Hindlimb muscle (tissue), 1 donor: ENCODE results near the gene ADAMTSL1. TPM values are rescaled to one million over a fixed set of nuclear protein-coding genes. Genes with fewer than 3 reads are reported as not detected.

Experiments used
- DNase-seq: peaks from one replicate; pipeline ENCODE4 v3.0.0-alpha.2; 2013
- polyA plus RNA-seq: library from polyadenylated mRNA; unstranded; fragments of 120-200 nt; gene quantifications from one replicate; pipeline ENCODE4 v1.2.1, GENCODE V29; 2013; ENCODE audit not compliant: insufficient read length

Gene ADAMTSL1
- polyA plus RNA-seq, 1 donor, result 20.7 TPM

DNA sequence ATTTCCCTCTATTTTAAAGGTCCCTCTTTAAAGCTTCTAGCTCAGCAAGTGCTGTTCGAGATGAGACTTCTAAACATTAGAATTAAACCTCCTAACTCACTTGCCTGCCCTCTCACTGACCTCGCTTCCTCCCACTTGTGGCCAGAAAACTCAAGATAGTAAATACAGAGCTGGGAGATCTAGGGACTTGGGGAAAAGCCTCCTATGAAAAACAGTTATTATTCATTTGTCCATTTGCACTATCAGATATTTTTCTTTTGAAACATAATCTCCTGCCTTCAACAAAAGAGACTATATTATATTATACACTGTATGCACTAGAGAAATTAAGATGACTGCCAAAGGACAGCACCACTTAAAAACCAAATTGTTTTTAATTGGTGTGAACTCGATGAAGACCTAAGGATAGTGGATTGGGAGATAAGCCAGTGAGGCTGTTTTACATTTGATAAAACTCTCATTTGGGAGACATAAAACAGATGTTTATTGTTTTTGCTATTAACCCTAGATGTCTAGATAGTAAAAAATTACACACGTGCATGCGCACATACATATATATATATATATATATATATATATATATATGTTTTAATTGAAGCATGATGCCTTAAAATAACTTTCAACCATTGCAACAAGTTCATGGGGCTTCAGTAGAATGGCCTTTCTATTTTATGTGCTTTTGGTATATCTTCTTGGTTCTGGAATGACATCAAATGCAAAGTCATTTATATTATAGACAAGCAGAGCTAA is 229.4 kb downstream of the ADAMTSL1 start:
- DNase-seq, result peak; percentile 44

DNA sequence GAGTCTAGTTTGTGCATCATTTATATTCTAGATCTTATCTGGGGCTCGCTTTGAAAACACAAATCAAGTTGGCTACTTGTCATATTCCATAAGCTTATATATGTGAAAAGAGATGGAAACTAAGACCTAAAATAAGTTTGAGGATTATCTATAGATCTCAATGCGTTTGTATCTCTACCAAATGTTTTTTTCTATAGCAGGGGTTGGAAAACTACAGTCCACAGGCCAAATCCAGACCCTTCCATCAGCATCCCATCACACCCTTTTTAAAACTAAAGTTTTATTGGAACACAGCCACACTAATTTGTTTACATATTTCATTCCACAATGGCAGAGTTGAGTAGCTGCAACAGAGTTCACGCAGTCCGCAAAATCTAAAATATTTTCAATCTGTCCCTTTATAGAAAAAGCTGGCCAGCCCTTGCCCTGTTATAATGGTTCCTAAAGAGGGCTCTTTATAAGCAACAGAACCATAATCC is 230.0 kb downstream of the ADAMTSL1 start:
- DNase-seq, result no peak

DNA sequence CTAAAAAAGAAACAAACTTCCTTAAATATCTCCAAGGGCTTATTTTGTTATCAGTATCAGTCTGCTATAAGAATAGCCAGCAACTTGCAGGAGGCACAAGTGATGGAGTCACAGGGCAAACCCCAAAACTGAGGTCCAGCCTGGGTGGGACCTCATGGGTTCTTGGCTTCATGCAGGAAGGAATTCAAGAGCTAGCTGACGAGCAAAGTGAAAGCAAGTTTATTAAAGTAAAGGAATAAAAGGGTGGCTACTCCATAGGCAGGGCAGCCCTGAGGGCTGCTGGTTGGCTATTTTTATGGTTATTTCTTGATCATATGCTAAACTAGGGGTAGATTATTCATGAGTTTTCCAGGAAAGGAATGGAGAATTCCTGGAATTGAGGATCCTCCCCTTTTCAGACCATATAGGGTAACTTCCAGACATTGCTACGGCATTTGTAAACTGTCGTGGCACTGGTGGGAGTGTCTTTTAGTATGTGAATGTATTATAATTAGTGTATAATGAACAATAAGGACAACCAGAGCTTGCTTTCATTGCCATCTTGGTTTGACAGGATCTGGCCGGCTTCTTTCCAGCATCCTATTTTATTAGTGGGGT is 231.9 kb downstream of the ADAMTSL1 start:
- no peak for DNase-seq

DNA sequence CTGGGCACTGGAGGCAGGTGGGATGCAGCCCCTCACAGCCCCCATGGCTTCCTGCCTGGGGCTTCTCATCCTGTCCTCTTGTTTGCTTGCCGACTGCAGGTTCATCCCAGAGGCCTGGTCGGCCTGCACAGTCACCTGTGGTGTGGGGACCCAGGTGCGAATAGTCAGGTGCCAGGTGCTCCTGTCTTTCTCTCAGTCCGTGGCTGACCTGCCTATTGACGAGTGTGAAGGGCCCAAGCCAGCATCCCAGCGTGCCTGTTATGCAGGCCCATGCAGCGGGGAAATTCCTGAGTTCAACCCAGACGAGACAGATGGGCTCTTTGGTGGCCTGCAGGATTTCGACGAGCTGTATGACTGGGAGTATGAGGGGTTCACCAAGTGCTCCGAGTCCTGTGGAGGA is 232.7 kb downstream of the ADAMTSL1 start:
- no peak for DNase-seq

DNA sequence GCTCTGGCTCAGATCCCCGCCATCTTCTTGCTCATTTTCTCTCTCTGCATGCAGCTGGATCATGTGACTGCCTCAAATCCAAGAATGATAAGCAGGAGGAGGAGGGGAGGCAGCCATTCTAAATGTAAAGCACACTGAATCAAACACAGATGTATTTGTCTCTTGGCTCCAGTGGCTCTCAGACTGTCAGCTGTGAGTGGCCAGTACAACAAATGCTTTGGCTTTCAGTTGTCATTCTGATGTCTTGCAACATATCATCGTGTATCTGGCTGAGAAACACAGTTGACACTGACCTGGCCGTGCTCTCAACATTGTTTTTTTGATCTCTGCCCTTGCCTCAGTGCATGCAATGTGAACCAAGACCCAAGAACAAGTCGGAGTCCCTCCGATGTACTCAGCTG is 233.1 kb downstream of the ADAMTSL1 start:
- DNase-seq, result peak; percentile 67

DNA sequence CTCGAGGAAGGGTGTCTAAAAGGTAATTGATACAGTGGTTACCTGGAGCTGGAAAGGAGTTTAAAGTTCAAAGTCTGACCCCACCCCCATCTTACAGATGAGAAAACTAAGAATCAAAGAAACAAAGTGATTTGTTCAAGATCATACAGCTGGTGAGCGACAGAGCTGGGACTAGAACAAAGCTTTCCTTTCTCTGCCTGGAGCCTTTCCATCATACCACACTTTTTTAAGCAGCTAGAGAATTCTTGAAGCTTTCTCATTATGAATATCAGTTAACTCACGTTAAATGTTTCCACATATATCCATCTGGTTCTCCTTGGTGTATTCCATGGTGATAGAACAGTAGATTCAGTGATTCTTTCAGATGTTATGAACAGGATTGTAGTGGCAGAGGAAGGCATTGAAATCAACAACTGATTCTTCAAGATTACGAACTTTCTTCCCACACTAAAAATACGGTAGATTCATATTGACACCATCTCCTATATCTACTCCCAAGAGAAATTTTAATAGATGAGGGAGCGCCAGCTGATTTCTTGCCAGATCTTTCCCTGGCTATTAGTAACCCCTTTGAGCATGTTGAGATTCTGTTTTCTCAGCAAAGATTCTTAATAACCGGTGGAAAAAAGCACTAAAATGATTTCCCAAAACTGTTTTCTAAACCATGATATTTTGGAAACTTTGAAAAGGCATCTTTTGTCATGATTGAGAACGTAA is 233.7 kb downstream of the ADAMTSL1 start:
- DNase-seq, result peak; percentile 57

DNA sequence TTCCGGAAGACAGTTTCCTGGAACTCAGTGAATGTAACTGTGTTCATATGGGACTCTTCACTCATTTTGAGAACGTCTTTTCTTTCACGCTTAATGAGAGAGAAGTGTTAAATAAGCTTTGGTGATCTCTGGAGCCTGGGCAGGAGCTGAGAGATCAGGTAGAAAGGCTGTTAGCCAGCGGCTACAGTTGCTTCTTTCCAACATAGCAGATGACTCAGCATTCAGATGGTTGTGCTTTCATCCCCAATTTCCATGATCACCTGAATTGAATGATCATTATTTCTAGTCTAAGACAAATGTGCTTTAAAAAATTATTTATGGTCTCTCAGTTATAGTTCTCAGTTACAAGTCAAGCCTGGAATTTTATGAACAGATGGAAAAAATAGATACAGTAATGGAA is 234.5 kb downstream of the ADAMTSL1 start:
- no peak for DNase-seq

DNA sequence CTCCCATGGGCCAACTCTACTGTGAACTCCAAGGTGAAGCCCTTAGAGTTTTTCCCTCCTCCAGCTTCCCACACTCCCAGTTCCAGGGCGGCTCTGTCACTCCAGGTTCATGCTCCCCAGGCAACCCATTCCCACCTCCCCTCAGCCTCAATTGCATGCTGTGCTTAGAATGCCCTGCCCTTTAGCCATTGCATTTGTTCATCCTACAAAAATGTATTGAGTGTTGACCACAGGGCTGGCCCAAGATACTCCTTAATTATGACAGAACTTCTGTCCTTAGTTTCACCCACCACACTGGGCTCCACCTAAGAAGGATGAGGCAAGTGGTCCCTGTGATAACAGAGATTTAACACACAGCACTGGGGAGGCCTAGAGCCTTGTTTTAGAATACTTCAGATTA is 236.1 kb downstream of the ADAMTSL1 start:
- DNase-seq, result peak; percentile 26

DNA sequence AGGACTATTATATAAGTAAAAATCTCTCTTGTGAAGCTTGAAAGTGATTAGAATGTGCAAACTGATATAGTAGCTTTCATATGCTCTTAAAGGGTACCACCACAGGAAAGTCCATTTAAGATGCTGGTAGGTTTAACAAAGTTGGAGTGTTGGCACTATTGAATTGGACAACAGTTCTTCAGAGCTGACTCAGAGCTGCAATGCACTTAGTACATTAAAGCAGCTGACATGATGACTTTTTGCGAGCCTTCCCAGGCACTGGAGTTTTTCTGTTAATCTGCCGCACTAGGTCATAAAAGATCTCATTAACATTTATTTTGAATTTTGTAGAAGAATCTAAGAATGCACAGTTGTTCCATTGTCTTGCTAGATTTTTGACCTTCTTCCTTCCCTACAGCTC is 243.8 kb downstream of the ADAMTSL1 start:
- DNase-seq, result no peak

DNA sequence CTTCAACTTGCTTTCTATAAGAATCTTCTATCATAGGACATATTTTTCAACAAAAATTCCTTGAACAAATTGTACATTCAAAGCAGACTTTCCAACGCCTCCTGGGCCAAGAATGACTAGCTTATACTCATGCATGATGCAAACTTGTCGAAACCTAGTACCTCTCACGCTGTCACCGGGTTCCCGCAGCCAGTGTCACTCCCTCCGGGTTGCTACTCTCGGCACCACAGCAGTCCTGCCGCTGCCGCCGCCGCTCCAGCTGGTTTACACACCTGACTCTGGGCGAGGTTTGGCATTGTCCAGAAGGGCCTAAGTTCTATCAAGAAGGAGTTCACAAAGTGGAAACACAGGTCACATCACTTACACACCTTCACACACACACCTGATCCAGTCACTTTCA is 244.4 kb downstream of the ADAMTSL1 start:
- no peak for DNase-seq

DNA sequence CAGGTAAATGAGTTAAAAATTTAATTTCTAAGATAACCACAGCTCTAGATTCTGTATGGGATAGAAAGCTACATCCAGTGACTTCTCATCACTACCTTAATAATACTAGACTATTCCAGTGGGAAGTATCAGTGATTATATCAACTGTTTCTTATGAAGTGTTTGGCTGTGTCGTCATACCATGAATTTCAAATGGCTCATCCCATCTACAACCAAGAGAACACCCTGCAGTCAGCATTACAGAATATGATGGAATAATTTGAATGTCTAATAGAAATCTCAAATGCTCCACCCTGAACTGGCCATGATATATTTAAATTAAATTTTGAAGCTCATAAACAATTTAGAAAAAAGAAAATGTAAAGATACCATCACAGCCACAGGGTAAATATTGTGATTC is 245.0 kb downstream of the ADAMTSL1 start:
- no peak for DNase-seq

DNA sequence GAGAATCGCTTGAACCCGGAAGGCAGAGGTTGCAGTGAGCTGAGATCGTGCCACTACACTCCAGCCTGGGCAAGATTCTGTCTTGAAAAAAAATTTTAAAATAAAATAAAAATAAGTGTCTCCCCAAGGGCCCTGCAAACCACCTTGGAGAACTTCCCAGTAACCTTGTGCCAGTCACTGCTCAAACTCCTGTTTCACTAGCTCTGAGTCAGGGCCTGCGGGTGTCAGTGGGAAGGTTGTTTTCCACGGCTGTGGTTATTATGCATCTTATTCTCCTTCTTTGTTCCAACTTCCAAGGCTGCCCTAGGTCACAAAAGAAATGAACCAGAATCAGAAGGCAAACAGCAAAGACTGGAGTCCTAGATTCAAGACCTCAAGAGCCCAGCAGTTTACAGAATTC is 246.7 kb downstream of the ADAMTSL1 start:
- DNase-seq, result no peak

DNA sequence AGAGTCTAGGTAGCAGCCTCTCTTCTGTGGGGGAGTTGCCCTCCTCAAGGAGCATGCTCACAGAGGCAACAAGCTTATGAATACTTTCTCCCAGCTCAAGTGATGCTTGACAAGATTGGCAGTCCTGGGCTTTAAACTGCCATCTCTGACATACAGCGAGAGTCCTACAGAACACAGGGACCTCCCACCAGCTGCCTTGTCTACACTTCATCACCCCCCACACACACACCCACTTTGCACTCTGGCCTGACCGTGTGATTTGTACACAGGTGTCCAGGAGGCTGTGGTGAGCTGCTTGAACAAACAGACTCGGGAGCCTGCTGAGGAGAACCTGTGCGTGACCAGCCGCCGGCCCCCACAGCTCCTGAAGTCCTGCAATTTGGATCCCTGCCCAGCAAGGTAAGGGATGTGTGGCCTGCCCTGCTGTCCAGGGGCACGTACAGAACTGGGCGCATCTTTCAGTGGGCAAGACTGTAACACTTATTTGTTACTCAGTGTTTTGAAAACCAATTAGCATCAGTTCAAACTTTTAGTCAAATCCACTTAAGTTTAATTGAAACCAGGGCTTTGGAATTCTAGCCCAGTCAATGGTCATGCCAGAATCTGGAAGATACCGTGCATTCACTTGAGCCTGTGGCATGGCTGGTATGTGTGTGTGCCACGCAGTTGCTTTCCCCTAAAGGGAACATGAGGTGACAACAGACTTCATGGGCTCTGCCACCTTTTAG is 247.5 kb downstream of the ADAMTSL1 start:
- DNase-seq, result no peak

DNA sequence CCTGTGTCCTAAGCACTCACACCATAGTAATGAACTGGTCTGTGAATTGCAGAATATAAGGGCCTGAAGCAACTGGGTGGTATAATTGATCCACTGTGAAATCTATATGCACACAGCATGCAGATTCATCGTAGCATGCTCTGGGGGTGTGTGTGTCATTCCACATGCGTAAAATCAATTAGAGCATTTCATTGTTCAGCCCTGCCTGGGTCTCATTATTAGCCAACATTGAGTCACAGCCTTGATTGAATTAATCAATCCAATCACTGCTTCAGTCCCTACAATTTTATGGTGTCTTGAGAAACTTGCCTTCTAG is 248.0 kb downstream of the ADAMTSL1 start:
- DNase-seq, result no peak

DNA sequence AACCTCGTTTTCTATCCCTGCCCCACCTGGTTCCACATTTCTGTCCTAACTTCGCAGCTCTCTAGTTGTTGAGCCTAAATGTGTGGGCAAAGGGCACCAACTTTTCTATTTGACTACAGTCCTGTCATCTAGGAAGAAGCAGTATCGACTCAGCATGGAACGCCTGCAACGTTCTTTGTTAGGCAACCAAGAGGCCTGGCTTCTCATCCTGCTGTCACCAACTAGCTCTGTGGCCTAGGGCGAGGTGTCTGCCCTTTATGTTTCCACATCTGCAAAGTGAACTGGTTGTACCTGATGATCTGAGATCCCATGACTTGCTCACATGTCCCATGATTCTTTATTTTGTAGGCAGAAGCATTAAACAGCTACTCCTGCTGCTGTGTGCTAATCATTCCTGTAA is 248.9 kb downstream of the ADAMTSL1 start:
- DNase-seq, result no peak

DNA sequence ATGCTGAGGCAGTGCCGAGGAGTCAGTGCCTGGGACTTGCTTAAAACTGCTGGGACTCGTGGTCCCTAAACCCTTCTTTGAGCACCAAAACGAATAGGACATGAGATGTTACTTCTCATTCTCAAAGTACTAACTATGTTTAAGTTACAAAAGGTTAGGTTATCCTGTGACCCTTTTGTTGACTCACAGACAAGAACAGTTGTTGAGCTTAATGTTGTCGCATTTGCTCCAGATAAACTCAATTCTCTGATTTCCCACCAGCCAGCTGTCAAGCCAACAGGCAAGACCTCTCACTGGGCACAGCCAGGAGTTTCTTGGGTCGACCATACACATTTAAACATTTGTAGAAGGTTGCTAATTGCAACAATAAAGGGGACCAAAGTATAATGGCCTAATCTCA is 249.4 kb downstream of the ADAMTSL1 start:
- DNase-seq, result no peak

DNA sequence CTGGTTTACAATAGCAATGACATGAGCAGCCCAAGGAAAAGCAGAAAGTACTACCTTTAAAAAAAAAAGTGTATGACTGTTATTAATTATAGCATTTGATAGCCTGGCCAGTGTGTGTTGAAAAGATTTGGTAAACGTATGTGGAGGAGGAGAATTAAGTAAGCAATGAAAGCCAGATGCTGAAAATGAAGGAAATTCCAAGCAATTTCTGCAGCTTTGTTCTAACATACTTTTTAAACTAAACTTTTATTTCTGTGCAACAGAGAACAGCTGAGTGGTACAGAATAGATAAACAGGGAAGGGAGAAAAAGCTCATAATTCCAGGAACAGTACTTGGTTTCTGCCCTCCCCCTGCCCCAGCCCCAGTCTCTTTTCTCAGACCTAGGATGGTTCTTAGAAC is 252.6 kb downstream of the ADAMTSL1 start:
- peak; percentile 40 for DNase-seq

DNA sequence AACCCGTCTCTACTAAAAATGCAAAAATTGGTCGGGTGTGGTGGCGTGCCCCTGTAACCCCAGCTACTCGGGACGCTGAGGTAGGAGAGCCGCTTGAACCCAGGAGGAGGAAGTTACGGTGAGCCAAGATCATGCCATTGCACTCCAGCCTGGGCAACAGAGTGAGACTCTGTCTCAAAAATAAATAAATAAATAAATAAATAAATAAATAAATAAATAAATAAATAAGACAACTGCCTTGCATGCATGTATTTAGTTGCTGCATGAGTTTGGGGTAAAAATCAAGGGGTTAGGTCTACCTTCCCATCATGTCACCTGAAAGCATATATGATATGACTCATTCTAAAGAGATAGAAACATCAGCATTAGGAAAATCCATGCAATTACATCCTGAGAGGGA is 254.0 kb downstream of the ADAMTSL1 start:
- DNase-seq, result no peak

DNA sequence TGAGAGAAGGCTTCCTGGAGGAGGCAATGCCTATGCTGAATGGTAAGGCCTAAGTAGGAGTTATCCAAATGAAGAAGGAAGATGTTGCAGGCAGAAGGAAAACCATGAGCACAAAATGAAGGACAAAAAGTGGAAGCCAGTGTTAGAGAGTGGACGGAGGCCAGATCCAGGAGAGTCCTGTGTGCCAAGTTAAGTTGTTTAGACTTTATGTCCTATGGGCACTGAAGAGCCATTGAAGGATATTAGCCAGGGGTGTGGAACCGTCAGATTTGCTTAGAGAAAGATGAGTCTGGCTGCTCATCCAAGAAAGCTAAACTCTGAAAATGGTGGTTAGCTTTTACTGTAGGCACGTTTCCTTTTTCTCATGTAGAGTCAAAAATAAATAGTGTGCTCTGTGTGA is 254.7 kb downstream of the ADAMTSL1 start:
- no peak for DNase-seq

DNA sequence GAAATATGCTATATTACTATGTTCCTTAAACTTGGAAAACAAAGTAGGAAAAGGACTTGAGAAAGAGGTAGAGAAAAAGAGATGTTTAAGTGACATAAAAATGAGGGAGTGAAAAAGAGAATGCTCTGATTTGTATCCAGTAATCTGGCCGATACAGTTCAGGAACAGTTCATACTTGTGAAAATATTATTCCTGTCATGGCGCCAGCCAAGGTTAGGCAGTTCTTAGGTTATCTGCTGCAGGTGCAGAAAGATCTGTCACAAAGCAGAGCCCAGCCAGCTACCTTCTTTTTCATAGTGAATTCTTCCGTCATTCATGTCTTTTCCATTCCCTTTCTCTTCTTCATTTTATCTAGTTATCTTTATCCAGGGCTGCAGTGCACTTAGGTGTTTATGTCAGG is 256.3 kb downstream of the ADAMTSL1 start:
- DNase-seq, result no peak

DNA sequence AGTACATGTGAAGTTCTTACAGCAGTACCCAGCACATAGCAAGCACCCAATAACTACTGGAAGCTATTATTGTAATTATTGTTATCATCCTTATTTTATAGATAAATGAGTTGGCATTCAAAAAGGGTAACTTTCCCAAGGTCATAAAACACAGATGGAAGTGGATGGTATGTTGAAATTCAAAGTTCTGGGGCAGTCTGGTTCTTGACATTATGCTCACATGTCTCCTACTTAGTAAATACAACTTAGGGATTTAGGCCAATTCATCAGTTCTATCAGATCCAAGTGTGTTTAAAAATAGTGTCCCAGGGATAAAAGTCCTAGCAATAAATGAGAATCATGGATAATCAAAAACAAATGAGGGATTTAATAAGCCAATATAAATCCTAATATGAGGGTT is 265.2 kb downstream of the ADAMTSL1 start:
- no peak for DNase-seq

DNA sequence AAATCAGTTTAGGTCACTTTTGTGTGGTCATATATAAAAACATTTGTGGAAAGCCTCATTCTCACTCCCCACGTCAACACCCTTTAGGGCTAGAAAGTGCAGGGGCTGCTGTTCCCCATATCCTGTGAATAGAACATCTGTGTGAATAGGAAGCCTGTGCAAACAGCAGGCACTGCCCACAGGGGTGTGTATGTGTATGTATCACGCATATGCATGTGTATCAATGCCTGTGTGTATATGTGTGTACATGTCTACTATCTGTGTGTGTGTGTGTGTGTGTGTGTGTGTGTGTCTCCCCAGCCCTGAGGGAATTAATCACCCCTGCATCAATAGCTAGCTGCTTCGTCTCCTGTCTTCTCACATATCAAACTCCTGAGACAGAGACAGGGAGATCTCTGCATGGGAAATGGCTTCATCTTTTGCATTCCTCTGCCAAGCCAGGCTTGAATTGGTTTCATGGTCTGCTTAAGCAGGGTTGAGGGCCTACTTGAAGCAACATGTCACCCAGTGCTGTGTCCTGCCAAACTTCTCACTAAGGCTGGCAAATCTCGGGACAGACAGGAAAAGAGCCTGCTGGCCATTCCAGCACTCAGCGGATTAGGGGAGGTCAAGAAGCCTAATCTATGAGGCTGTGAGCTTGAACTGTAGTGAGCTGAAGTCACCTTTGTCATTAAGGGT is 265.8 kb downstream of the ADAMTSL1 start:
- DNase-seq, result no peak

DNA sequence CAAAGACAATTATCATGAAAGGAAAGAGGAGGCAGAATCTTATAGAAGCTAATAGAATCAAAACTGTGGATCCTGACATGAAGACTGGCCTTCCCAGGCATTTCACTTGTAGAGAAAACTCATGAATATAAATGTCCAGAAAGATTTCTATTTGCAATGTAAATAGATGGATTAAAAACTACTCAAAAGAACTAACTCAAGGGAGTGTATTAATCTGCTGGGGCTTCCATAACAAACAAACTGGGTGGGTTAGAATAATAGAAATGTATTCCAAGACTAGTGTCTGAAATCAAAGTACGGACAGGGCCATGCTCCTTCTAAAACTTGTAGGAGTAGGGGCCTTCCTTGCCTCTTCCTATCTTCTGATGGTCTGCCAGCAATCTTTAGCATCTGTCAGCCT is 267.4 kb downstream of the ADAMTSL1 start:
- no peak for DNase-seq
